HG03097 (cell line): Measurements from ENCODE around the gene PCK2.
"Not testable (repeated sequence)": the region's sequence is repeated elsewhere in the genome, so short reads cannot be mapped to it uniquely, and the experiment has no call there.

Experiments used
- ATAC-seq: cut with Tn5 transposase; IDR thresholded peaks from one replicate; pipeline ENCODE4 v1.9.1; 2021; ENCODE audit not compliant: unreplicated experiment, low FRiP score

PCK2 gene

DNA sequence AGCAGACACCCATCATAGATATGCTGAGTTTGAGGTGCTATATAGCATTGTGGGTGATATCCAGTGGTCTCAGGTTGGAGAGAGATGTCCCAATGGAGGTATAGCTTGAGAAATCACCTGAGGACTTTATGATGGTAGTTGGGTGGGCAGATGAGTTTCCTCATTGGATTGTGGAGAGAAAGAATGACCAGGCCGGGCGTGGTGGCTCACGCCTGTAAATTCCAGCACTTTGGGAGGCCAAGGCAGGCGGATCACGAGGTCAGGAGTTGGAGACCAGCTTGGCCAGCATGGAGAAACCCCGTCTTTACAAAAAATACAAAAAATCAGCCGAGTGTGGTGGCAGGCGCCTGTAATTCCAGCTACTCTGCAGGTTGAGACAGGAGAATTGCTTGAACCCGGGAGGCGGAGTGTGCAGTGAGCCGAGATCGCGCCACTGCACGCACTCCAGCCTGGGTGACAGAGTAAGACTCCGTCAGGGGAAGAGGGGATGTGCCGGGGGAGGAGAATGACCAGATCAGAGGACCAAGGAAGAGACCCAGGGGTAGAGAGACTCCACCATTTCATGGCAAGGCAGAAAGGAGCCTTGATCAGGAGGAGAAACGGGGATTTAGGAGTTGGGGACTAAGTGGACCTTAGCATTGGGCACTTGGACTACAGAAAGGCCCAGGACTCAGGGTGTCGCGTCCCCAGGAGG is 757 bp upstream of the PCK2 start:
- ATAC-seq, result no peak

GRCh38 chr14:24094841-24095270 is 745 bp downstream of the PCK2 start:
- no peak for ATAC-seq

DNA sequence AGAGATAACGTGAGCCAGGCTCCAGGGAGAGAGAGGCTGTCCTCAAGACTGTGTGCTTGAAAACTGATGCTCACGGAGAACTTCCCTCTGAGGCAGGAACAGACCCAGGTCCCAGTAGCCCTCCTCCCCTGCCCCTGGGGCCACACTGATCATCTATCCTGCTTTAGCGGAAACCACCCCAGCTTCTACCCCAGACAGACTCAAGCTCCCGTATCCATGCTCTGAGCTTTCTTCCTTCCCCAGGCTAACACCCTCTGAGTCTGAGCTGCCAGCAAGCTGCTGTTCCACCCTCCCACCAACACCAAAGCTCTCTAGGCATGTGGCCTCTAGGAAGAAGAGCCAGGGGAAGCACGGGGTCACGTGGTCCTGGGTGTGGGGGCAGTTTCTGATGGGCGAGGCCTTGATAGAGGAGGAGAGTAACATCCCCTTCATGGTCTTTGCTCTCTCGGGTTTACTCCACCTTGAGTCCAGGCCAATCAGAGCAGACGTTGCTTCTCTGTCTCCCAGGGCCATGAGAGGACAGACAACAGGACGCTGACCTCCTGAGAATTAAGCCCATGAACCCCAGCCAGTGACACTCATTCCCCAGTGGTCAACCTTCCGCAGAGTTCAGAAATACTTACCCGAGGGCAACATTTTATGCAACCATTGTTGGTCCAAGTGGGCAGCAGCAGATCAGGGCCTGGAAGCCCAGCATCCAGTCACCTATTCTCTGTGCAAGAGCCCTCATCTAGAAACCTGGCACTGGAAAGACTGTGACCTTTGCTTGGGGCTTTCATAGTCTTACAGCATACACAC is 1.4 kb downstream of the PCK2 start:
- ATAC-seq, result peak; percentile 53

GRCh38 chr14:24096545-24097181 is 2.6 kb downstream of the PCK2 start:
- ATAC-seq, result no peak

DNA sequence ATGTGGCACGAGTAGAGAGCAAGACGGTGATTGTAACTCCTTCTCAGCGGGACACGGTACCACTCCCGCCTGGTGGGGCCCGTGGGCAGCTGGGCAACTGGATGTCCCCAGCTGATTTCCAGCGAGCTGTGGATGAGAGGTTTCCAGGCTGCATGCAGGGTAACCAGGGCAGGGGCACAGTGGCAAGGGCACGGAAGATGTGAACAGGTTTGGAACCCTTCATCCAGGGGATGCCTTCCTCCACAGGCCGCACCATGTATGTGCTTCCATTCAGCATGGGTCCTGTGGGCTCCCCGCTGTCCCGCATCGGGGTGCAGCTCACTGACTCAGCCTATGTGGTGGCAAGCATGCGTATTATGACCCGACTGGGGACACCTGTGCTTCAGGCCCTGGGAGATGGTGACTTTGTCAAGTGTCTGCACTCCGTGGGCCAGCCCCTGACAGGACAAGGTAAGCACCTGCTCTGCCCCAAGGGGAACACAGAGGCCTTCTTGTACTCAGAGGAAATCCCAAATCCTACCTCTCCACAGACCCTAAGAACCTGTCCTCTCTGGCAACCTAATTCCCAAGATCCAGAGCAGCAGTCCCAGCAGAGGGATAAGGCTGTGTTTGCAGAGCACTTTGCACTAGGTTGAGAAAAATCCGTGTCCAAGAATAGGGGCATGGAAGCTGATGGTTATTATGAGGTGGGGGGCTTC is 4.3 kb downstream of the PCK2 start:
- ATAC-seq, result no peak

- ATAC-seq, result no peak
Observed at GRCh38 chr14:24098927-24099813, 5.1 kb downstream of the PCK2 start.

GRCh38 chr14:24100197-24100981 is 6.3 kb downstream of the PCK2 start:
- ATAC-seq, result no peak

GRCh38 chr14:24100982-24101494 is 6.9 kb downstream of the PCK2 start:
- no peak for ATAC-seq

DNA sequence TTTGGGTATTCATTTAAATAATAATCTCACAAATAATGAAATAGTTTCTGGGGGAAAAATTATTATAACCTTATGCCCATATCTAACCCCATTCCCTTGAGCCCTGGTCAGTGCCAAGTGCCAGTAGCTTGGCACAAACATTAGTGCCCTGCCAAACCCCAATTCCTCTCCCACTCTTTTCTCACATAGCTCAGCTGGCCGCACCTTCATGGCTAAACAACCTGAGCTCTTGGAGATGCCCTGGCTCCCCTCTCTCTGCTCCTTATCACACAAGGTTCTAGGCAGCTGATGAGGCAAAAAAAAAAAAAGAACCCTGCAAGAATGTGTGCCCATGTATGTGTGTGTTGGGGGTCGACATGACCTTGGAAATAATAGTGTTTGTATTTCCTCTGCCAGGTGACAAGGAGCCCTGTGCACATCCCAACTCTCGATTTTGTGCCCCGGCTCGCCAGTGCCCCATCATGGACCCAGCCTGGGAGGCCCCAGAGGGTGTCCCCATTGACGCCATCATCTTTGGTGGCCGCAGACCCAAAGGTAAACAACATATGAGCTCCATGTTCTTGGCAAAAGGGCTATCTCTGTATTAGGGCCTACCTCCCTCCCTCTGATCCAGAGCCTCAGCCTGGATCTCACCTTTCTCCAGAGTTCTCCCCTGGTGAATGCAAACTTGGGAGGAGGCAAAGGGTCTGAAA is 8.4 kb downstream of the PCK2 start:
- no peak for ATAC-seq

GRCh38 chr14:24103451-24103850 is 9.3 kb downstream of the PCK2 start:
- ATAC-seq, result no peak

DNA sequence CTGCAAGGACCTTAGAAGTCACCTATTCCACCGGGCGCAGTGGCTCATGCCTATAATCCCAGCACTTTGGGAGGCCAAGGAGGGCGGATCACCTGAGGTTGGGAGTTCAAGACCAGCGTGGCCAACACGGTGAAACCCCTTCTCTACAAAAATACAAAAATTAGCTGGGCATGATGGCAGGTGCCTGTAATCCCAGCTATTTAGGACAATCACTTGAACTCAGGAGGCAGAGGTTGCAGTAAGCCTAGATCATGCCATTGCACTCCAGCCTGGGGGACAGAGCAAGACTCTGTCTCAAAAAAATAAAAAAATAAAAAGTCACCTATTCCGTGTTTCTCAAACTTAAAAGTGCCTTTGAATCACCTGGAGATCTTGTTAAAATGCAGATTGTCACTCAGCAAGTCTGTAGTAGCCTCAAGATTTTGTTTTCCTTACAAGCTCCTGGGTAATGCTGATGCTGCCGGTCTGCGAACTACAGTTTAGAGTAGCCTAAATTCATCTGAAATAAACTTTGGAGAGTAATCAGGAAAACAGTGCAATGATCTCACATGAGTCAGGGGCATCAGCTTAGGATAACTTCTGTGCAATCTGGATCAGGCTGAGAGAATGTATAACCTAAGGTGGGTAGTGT is 11.6 kb downstream of the PCK2 start:
- not testable (repeated sequence) for ATAC-seq

GRCh38 chr14:24106672-24107271 is 12.7 kb downstream of the PCK2 start:
- no peak for ATAC-seq

DNA sequence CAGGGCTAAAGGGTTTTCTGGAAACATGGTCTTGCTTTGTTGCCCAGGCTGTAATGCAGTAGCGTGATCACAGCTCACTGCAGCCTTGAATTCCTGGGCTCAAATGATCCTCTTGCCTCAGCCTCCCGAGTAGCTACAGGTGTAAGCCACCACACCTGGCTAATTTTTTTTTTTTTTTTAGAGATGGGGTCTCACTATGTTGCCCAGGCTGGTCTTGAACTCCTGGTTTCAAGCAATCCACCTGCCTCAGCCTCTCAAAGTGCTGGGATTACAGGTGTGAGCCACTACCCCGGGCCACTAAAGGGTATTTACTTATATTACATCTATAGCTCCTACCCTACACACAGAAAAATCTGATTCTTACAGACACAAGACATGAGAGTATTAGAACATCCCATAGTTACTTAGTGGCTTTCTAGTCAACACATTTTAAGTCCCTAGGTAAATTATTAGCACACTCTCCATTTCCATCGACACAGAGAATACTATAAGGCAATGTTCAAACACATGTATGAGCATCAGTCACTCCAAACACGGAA is 14.3 kb downstream of the PCK2 start:
- ATAC-seq, result peak; percentile 31

DNA sequence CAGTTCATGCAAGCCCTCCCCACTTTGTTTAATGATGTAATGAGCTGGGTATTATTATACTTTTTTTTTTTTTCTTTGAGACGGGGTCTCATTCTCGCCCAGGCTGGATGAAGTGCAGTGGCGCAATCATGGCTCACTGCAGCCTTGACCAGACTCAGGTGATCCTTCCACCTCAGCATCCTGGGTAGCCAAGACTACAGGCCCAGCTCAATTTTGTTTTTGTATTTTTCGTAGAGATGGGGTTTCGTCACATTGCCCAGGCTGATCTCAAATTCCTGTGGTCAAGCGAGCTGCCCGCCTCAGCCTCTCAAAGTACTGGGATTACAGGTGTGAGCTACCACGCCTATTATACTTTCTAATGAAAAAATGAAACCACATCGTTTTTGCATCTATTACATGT is 15.9 kb downstream of the PCK2 start:
- no peak for ATAC-seq

DNA sequence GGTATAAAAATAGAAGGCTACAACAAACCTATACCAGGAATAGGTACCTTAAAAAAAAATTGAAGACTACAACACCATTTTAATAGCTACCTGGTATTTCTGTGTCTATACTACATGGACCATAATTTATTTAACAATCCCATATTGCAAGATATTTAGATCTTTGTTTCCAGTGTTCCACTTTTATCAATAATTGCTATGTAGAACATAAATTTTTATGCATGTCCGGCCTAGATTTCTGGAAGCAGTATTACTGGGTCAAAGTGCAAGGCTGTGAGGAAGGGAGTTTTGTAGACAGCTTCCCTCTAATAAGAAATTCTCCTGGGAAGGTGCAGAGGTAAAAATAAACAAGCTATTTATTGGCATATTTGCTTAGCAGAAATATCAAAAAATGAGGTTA is 16.4 kb downstream of the PCK2 start:
- no peak for ATAC-seq

GRCh38 chr14:24113379-24113800 is 19.3 kb downstream of the PCK2 start:
- ATAC-seq, result no peak

GRCh38 chr14:24113801-24114531 is 19.9 kb downstream of the PCK2 start:
- ATAC-seq, result peak; percentile 34
